Psoas muscle (tissue), 8 donors: Measurements from ENCODE around the gene DOCK6. TPM values are rescaled to one million over a fixed set of nuclear protein-coding genes. Genes with fewer than 3 reads are reported as not detected.
A peak's percentile ranks its signal among the peaks of the same experiment; 100 is the strongest.

ENCODE experiments used
- ATAC-seq, 4 donors: fragments of 200-7000 bp; cut with Tn5 transposase; one replicate each; pipeline ENCODE4 v1.9.1; 2020; ENCODE audit warnings: moderate library complexity in 3 of 4, mild to moderate bottlenecking in 2 of 4
- DNase-seq, 2 donors: peaks; one replicate each; pipeline ENCODE4 v3.0.0-alpha.2; 2020
- H3K27ac ChIP-seq: fragments of 200-600 bp; one replicate; pipeline ENCODE4 v1.8.0; 2022
- H3K27me3 ChIP-seq, 3 donors: fragments of 200-600 bp in 1 of 3; one replicate each; pipeline versions ENCODE4 v1.6.1 to v1.8.0; 2013 to 2022; ENCODE audit warnings: low read length in 2 of 3, mild to moderate bottlenecking in 2 of 3, moderate library complexity in 1 of 3; ENCODE audit not compliant: insufficient read depth in 3 of 3
- H3K36me3 ChIP-seq, 2 donors: fragments of 200-600 bp in 1 of 2; one replicate each; pipeline versions ENCODE4 v1.6.1 to v1.8.0; 2013 to 2022; ENCODE audit warnings: low read depth in 1 of 2, mild to moderate bottlenecking in 1 of 2, moderate library complexity in 1 of 2; ENCODE audit not compliant: insufficient read depth in 1 of 2
- H3K4me1 ChIP-seq: fragments of 200-600 bp; one replicate; pipeline ENCODE4 v1.8.0; 2022
- H3K4me3 ChIP-seq: fragments of 200-600 bp; one replicate; pipeline ENCODE4 v1.8.0; 2022; ENCODE audit warnings: mild to moderate bottlenecking
- H3K9me3 ChIP-seq: fragments of 200-600 bp; one replicate; pipeline ENCODE4 v1.8.0; 2022
- WGBS, 3 donors: extraction: QIAGEN DNeasy Blood & Tissue Kit; methylation state at CpG; one replicate each; pipeline versions ENCODE4 v1.1.6 to v1.1.7; 2013; 5-methylcytosine and 5-hydroxymethylcytosine counted together
- intact Hi-C, 2 donors: fragments of 100-400 bp; cut with DNase I; formaldehyde crosslinking; loops; one replicate each; pipeline versions ENCODE4 v1.11.0 to v1.14.2; 2022
- polyA plus RNA-seq, 3 donors: library from polyadenylated mRNA; stranded (reverse); fragments of 200-250 nt; gene quantifications; one replicate each; pipeline ENCODE4 v1.2.3, GENCODE V29; 2013
- total RNA-seq, 4 donors: library from RNA; stranded (reverse); fragmentation: NEBNext Ultra II Directional in 2 of 4; extraction: Animal tissue kit (Norgen Biotek cat#: 25700) in 2 of 4; gene quantifications; one replicate each; pipeline versions ENCODE4 v1.2.1 to v1.2.4, GENCODE V29; 2021 to 2023
- TF ChIP-seq, protein P1 (sequence below): fragments of 200-600 bp; IDR thresholded peaks from one replicate; pipeline ENCODE4 v1.8.0; 2022; ENCODE audit warnings: antibody characterized with exemption
- donor health status: healthy with polysubstance abuse.
- donor health status: DM: no; HTN: no; CAD: no; lungs with moderate emphysema.
- donor health status: Bipolar disorder and iron deficiency.
- donor health status: healthy.
- donor health status: DM: yes; HTN: yes; CAD: no.
- donor health status: DM: no; HTN: no; CAD: no.
- donor health status: DM: no; HTN: no; CAD: no.
- donor health status: DM: yes; HTN: yes; CAD: no.

The DOCK6 gene
- total and polyA plus RNA-seq, 7 donors = 8.7 to 27.1 (median 15.3) TPM

- Histone ChIP-seq H3K4me1 (no peaks in the 10 kb centered on the region), H3K4me3 (peak overlapping the region; percentile 70), H3K36me3 (no peaks in the 10 kb centered on the region), H3K27ac (peak overlapping the region; percentile 76), H3K9me3 (no peaks in the 10 kb centered on the region), H3K27me3 (peaks cover 0 to 31% (median 12%) of the 10 kb centered on the region in 3 donors)
- 13 to 26% (median 21%) methylated on average over 13 to 18 of the region's 18 CpGs for WGBS, 3 donors
- intact Hi-C loops = no loop called here
- peak in 1 of 4 donors; percentile 3 for ATAC-seq
- DNase-seq = no peak
- TF ChIP-seq, protein P1, sequence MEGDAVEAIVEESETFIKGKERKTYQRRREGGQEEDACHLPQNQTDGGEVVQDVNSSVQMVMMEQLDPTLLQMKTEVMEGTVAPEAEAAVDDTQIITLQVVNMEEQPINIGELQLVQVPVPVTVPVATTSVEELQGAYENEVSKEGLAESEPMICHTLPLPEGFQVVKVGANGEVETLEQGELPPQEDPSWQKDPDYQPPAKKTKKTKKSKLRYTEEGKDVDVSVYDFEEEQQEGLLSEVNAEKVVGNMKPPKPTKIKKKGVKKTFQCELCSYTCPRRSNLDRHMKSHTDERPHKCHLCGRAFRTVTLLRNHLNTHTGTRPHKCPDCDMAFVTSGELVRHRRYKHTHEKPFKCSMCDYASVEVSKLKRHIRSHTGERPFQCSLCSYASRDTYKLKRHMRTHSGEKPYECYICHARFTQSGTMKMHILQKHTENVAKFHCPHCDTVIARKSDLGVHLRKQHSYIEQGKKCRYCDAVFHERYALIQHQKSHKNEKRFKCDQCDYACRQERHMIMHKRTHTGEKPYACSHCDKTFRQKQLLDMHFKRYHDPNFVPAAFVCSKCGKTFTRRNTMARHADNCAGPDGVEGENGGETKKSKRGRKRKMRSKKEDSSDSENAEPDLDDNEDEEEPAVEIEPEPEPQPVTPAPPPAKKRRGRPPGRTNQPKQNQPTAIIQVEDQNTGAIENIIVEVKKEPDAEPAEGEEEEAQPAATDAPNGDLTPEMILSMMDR = no peak
Measured at GRCh38 chr19:11261431-11261970, 823 bp downstream of the DOCK6 start.

GRCh38 chr19:11260996-11261395 lies 1.3 kb downstream of the DOCK6 start:
- ATAC-seq = no peak

GRCh38 chr19:11257846-11258380 lies 4.4 kb downstream of the DOCK6 start:
- DNase-seq (no peak), ATAC-seq (no peak)
- Histone ChIP-seq H3K36me3 (no peaks in the 10 kb centered on the region), H3K4me3 (no peak overlapping the region), H3K27ac (no peak overlapping the region), H3K27me3 (peaks cover 0 to 12% (median 11%) of the 10 kb centered on the region in 3 donors), H3K9me3 (no peaks in the 10 kb centered on the region), H3K4me1 (no peaks in the 10 kb centered on the region)
- 89 to 98% (median 91%) methylated on average over 3 of the region's 3 CpGs for WGBS, 3 donors
- TF ChIP-seq, protein P1 = no peak
- intact Hi-C loops = no loop called here

More at GRCh38 chr19:11260996-11261395, 1.3 kb downstream of the DOCK6 start:
- Histone ChIP-seq H3K27me3 (peaks cover 0 to 30% (median 12%) of the 10 kb centered on the region in 3 donors), H3K4me1 (no peaks in the 10 kb centered on the region), H3K27ac (no peak overlapping the region), H3K9me3 (no peaks in the 10 kb centered on the region), H3K36me3 (no peaks in the 10 kb centered on the region), H3K4me3 (peak overlapping the region; percentile 70)
- intact Hi-C loops = no loop called here
- 69 to 78% (median 78%) methylated on average over 5 of the region's 5 CpGs for WGBS, 3 donors
- no peak for DNase-seq
- TF ChIP-seq, protein P1 = no peak

DNA sequence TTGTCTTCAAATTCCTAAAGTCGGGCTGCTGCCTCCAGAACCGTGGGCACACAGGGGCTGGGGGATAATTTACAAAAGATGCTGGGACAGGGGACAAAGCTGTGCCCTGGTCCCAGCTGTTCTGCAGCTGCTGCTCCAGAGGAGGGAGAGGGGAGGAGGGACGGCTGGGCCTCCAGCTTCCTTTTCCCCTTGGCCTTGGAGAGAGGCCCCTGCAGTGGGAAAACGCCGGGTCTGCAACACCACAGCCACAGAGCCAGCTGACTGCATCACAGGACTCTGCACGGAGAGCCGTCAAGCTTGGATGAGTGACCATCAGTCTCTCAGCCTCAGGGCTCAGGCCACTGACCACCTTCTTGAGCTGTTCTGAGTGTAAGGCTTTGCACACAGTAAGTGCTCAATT lies 6.1 kb downstream of the DOCK6 start:
- Histone ChIP-seq H3K36me3 (peaks cover 0 to 13% of the 10 kb centered on the region in 2 donors), H3K9me3 (no peaks in the 10 kb centered on the region), H3K27ac (peak overlapping the region; percentile 41), H3K27me3 (peaks cover 0 to 7% (median 7%) of the 10 kb centered on the region in 3 donors), H3K4me3 (no peak overlapping the region), H3K4me1 (no peaks in the 10 kb centered on the region)
- intact Hi-C loops = no loop called here
- ATAC-seq (peak in 1 of 4 donors; percentile 36), DNase-seq (peak in 1 of 2 donors; percentile 64)
- 0 to 7% (median 3%) methylated on average over 7 of the region's 7 CpGs for WGBS, 3 donors
- TF ChIP-seq, protein P1 = no peak
